ENCODE results near the gene DNMT1. TPM values are rescaled to one million over a fixed set of nuclear protein-coding genes. Genes with fewer than 3 reads are reported as not detected.

The DNMT1 gene
- total RNA-seq, 1 donor from 2014 or later, result 333 TPM

DNA sequence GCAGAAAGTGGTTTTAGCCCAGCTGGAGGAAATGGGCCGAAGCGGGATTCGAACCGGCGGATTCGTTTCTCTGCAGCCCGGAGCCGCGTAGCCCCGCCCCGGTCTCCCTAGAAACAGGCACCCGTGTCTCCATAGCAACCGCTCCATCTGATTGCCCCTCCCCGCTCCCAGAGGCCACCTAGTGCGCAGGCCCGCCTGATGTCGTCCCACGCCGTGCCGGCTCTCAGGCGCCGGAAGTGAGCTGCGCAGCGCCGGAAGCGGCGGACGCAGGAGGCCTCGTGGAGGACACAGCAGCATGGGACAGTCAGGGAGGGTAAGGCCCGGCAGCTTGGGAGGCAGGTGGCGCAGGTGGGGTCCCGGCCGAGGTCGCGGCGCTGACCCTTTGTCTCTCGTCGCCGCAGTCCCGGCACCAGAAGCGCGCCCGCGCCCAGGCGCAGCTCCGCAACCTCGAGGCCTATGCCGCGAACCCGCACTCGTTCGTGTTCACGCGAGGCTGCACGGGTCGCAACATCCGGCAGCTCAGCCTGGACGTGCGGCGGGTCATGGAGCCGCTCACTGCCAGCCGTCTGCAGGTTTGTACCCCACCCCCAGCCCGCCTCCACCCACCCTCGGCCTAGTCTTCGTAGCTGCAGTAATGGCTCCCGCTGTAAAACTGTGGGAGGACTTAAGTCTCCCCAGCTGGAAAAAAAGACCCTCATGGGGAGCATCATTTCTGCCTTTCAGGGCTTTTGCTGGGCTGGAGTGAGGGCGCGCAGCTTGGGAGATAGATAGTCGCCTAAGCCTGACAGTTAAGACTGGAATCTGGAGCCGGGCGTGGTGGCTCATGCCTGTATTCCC, 88.4 kb downstream of the DNMT1 start, which contains the start of gene PPAN:
Gene PPAN (plus strand): TSS at position 263 of the 837 bp plus-strand sequence. CDS start 33 bp downstream, at position 296.
- Mint-ChIP-seq H3K4me3 (peak within 1 kb of the TSS; percentile 91), H3K27me3 (ENCODE audit: low read depth) (no peaks in the 10 kb centered on the region), H3K27ac (ENCODE audit: unreplicated experiment) (peak within 1 kb of the TSS; percentile 84), H3K9me3 (no peaks in the 10 kb centered on the region), H3K36me3 (ENCODE audit: low read depth) (peaks cover 9% of the 10 kb centered on the region), H3K4me1 (peaks cover 9% of the 10 kb centered on the region)
- peak; percentile 96 for DNase-seq (ENCODE audit: low read depth, low spot score)
- TF ChIP-seq, protein P1, sequence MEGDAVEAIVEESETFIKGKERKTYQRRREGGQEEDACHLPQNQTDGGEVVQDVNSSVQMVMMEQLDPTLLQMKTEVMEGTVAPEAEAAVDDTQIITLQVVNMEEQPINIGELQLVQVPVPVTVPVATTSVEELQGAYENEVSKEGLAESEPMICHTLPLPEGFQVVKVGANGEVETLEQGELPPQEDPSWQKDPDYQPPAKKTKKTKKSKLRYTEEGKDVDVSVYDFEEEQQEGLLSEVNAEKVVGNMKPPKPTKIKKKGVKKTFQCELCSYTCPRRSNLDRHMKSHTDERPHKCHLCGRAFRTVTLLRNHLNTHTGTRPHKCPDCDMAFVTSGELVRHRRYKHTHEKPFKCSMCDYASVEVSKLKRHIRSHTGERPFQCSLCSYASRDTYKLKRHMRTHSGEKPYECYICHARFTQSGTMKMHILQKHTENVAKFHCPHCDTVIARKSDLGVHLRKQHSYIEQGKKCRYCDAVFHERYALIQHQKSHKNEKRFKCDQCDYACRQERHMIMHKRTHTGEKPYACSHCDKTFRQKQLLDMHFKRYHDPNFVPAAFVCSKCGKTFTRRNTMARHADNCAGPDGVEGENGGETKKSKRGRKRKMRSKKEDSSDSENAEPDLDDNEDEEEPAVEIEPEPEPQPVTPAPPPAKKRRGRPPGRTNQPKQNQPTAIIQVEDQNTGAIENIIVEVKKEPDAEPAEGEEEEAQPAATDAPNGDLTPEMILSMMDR (conservative IDR thresholded peaks at IDR 0.05), result no peak

DNA sequence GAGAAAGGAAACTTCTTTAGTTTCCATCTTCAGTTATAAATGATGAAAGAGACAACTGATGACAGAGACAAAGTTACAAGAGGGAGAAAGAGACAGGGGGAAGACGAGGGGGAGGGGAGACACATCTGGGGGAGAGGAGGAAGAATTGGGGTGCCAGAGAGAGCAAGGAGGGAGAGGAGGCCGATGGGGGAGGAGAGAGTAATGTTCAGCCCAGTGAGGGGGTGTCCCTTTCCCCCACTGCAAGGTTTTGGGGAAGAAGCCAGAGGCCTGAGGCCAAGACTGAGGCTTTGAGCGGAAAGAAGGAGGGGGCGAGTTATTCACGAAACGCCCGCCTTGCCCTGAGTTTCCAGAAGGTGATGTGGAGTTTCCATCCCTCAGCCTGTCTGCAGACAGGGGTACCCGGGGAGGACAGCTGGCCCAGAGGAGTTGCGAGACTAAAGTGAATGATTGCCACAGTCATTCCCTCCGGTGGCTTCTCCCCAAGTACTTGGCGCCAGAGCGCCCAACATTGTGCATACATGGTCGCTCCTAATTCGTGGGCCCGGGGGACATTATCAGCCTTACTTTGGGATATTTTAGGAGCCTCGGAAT, 89.1 kb downstream of the DNMT1 start:
- no peak overlapping the region for H3K27ac Mint-ChIP-seq (ENCODE audit: unreplicated experiment)
- no peak for DNase-seq (ENCODE audit: low read depth, low spot score)
- H3K9me3 Mint-ChIP-seq, result no peaks in the 10 kb centered on the region
- peak overlapping the region; percentile 91 for H3K4me3 Mint-ChIP-seq
- no peaks in the 10 kb centered on the region for H3K27me3 Mint-ChIP-seq (ENCODE audit: low read depth)
- peaks cover 9% of the 10 kb centered on the region for H3K36me3 Mint-ChIP-seq (ENCODE audit: low read depth)
- peaks cover 9% of the 10 kb centered on the region for H3K4me1 Mint-ChIP-seq
- TF ChIP-seq, protein P1 (conservative IDR thresholded peaks at IDR 0.05), result no peak

DNA sequence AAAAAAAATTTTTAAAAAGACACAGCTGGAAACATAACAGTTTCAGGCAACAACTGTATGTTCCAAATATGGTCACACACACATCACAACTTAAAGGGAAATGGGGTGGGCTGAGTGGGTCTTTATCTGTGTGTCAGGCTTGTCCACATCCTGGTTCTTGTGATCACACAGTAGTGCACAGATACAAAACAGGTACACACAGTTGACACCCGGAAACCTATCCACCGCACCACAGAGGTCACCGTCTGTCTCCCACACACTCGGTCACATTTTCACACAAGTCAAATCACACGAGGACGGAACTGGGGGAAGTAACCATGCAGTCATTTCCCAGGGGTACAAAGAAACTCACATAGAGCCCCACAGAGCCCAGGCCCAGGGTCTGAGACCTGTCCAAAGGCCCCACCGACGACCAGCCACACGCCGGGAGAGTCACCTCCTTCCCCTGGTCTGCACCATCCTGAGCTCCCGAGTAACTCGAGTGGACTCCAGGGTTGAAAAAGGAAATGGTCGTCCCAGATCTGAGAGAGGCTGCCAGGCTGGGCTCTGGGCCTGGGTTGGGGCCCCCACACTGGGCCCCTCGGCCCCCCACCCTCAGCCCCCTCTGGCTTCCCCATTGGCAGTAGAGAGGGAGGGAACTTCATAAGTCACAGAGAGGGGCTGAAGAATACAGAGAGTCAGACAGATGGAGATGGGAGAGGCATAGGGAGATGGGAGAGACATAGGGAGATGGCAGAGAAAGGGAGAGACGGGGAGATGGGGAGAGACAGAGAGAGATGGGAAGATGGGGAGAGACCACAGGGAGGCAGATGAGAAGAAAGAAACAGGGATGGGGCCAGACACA, 89.9 kb downstream of the DNMT1 start:
- DNase-seq (ENCODE audit: low read depth, low spot score), result no peak
- peaks cover 2% of the 10 kb centered on the region for H3K27me3 Mint-ChIP-seq (ENCODE audit: low read depth)
- TF ChIP-seq, protein P1 (conservative IDR thresholded peaks at IDR 0.05), result no peak
- H3K27ac Mint-ChIP-seq (ENCODE audit: unreplicated experiment), result peak overlapping the region; percentile 92
- peaks cover 9% of the 10 kb centered on the region for H3K4me1 Mint-ChIP-seq
- H3K36me3 Mint-ChIP-seq (ENCODE audit: low read depth), result peaks cover 9% of the 10 kb centered on the region
- no peaks in the 10 kb centered on the region for H3K9me3 Mint-ChIP-seq
- peak overlapping the region; percentile 91 for H3K4me3 Mint-ChIP-seq

DNA sequence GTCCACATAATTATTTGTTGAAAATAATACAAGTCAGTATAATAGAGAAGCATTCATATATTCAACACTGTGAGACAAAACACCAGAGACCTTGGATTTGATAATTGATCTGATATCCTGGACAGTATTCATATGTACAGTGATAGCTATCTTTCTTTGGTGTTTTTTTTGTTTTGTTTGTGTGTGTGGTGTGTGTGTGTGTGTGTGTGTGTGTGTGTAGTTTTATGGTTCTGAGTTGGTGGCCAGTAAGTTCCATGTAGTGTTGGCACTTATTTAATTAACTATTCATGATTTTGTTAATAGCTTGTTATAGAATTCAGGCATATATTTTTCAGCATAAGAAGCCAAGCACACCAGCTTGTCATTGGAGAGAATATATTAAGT, 90.6 kb downstream of the DNMT1 start:
- Mint-ChIP-seq H3K36me3 (ENCODE audit: low read depth) (peaks cover 5% of the 10 kb centered on the region), H3K4me3 (peak overlapping the region; percentile 33), H3K9me3 (no peaks in the 10 kb centered on the region), H3K27ac (ENCODE audit: unreplicated experiment) (no peak overlapping the region), H3K4me1 (peaks cover 9% of the 10 kb centered on the region), H3K27me3 (ENCODE audit: low read depth) (peaks cover 8% of the 10 kb centered on the region)
- no peak for DNase-seq (ENCODE audit: low read depth, low spot score)
- TF ChIP-seq, protein P1 (conservative IDR thresholded peaks at IDR 0.05), result no peak

DNA sequence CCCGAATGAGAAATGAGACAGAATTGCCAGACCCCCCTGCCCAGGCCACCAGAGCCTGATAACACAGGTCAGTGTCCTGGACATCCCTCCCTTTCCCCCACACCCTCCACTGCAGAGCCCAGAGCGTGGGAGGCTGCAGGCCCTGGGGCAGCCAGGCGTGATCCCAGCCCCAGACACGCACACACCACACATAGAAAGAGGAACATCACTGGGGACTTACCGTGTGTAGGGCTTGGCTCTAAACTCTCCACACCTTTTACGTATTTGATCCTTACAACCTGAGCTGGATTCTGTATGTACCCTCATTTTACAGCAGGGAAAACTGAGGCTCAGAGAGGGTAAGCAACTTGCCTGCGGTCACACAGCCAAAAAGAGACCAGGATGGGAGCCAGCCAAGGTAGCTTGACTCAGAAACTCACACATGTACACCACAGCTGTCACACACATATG, 91.9 kb downstream of the DNMT1 start:
- Mint-ChIP-seq H3K4me1 (peaks cover 13% of the 10 kb centered on the region), H3K36me3 (ENCODE audit: low read depth) (peaks cover 4% of the 10 kb centered on the region), H3K27me3 (ENCODE audit: low read depth) (peaks cover 12% of the 10 kb centered on the region), H3K27ac (ENCODE audit: unreplicated experiment) (no peak overlapping the region), H3K9me3 (no peaks in the 10 kb centered on the region), H3K4me3 (no peak overlapping the region)
- TF ChIP-seq, protein P1 (conservative IDR thresholded peaks at IDR 0.05), result no peak
- no peak for DNase-seq (ENCODE audit: low read depth, low spot score)

All from neural crest cell (in vitro differentiated cells).